Measurements from ENCODE around the gene FGD6.

Gene FGD6

DNA sequence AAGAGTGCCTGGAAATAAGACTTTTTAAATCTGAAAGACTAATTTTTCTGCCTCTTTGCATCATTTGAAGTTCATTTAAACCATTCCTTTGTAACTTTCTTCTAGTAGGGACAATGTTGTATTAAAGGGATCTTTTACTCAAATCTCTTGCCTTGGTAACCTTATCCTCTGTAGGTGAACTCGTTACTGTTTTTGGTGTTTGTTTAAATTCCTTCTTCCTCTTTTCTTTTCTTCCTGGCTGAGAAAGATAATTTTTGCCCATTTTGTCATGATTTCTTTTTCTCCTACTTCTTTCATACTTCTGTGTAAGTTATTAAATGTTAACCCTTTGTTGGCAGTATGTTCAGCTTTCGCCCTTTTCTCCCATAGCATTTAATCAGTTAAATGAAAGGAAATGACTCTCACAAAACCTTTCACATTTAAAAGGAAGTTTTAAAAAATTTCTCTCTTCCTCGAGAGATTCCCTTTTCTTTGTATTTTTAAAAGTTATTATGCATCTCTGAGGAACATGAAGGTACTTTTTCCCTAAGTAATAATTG is 10.6 kb upstream of the FGD6 start:
- no peak for DNase-seq (ENCODE audit: low spot score)
- TF ChIP-seq, protein P1, sequence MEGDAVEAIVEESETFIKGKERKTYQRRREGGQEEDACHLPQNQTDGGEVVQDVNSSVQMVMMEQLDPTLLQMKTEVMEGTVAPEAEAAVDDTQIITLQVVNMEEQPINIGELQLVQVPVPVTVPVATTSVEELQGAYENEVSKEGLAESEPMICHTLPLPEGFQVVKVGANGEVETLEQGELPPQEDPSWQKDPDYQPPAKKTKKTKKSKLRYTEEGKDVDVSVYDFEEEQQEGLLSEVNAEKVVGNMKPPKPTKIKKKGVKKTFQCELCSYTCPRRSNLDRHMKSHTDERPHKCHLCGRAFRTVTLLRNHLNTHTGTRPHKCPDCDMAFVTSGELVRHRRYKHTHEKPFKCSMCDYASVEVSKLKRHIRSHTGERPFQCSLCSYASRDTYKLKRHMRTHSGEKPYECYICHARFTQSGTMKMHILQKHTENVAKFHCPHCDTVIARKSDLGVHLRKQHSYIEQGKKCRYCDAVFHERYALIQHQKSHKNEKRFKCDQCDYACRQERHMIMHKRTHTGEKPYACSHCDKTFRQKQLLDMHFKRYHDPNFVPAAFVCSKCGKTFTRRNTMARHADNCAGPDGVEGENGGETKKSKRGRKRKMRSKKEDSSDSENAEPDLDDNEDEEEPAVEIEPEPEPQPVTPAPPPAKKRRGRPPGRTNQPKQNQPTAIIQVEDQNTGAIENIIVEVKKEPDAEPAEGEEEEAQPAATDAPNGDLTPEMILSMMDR (conservative IDR thresholded peaks at IDR 0.05; ENCODE audit: low read depth): no peak
- ChIA-PET CTCF (no interaction called here), POLR2A (ENCODE audit: low non-redundant PET) (no interaction called here)
- no peak overlapping the region for H3K27ac ChIP-seq

DNA sequence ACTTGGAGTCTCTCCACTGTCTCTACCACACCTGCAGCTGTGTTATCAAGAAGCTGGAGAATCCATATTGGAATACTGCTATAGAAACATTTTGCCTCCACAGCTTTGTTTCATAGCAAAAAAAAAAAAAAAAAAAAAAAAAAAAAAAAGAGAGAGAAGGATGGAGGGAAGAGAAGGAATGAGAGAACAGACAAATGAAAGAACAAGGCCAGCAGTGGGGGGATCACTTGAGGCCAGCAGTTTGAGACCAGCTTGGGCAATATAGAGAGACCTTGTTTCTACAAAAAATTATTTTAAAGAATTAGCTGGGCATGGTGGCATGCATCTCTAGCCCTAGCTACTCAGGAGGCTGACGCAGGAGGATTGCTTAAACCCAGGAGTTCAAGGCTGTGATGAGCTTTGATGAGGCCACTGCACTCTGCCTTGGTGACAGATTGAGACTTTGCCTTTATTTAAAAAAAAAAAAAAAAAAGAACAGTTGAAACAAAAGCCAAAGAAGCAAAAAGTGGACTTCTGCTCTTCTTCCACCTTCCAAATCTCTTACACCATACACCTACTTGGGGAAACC is 8.5 kb upstream of the FGD6 start:
- ChIA-PET CTCF (interaction anchor here (0.6 kb wide), 2 partner anchors 9 to 33 kb away, joined by 4 to 9 read pairs; partner anchors contain the start of gene FGD6), POLR2A (ENCODE audit: low non-redundant PET) (no interaction called here)
- DNase-seq (ENCODE audit: low spot score): no peak
- TF ChIP-seq, protein P1 (conservative IDR thresholded peaks at IDR 0.05; ENCODE audit: low read depth): no peak
- no peak overlapping the region for H3K27ac ChIP-seq

GRCh38 chr12:95224202-95225170 is 7.2 kb upstream of the FGD6 start:
- peak overlapping the region; percentile 7; the same call in 1 of the 2 replicates for H3K27ac ChIP-seq
- ChIA-PET POLR2A (ENCODE audit: low non-redundant PET) (no interaction called here), CTCF (interaction anchor here (0.6 to 1.0 kb wide), 3 partner anchors 24 to 108 kb away, joined by 3 to 8 read pairs (median 3); no protein-coding TSS in a partner anchor)
- no peak for DNase-seq (ENCODE audit: low spot score)
- TF ChIP-seq, protein P1 (conservative IDR thresholded peaks at IDR 0.05; ENCODE audit: low read depth): no peak

DNA sequence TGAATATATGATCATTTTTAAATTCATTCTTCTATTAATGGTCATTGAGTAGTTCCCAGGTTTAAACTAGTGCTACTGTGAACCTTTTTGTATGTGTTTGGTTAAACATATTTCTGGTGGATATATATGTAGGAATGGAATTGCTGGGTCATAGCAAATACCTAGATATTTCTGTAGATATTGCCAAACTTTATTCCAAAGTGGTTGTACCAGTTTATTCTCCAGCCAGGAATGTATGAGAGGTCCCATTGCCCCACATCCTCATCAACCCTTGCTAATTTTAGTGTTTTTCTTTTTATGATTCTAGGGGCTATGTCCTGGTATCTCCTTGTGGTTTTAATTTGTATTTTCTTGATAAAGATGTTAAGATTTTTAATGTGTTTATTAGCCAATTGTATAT is 3.5 kb upstream of the FGD6 start:
- ChIA-PET CTCF (no interaction called here), POLR2A (ENCODE audit: low non-redundant PET) (interaction anchor here (0.5 kb wide), 1 partner anchor 18 kb away, joined by 3 read pairs; no protein-coding TSS in a partner anchor)
- no peak overlapping the region for H3K27ac ChIP-seq
- no peak for DNase-seq (ENCODE audit: low spot score)
- TF ChIP-seq, protein P1 (conservative IDR thresholded peaks at IDR 0.05; ENCODE audit: low read depth): no peak

DNA sequence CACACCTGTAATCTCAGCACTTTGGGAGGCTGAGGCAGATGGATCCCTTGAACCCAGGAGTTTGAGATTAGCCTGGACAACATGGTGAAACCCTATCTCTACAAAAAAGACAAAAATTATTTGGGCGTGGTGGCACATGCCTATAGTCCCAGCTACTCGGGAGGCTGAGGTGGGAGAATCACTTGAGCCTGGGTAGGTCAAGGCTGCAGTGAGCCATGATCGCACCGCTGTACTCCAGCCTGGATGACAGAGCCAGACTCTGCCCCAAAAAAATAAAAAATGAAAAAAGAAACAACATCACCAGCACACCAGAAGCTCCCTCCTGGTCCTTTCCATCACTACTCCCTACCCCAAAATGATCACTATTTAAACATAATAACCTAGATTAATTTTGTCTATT is 2.9 kb upstream of the FGD6 start:
- ChIA-PET POLR2A (ENCODE audit: low non-redundant PET) (no interaction called here), CTCF (no interaction called here)
- TF ChIP-seq, protein P1 (conservative IDR thresholded peaks at IDR 0.05; ENCODE audit: low read depth): no peak
- no peak for DNase-seq (ENCODE audit: low spot score)
- H3K27ac ChIP-seq: peak overlapping the region; percentile 43

Data from RWPE1 (cell line).